ENCODE results near the gene CRYBB2. TPM values are rescaled to one million over a fixed set of nuclear protein-coding genes. Genes with fewer than 3 reads are reported as not detected.

CRYBB2 gene
- total and polyA plus RNA-seq, 4 donors: 0.08 to 0.10 TPM; not detected in 2

DNA sequence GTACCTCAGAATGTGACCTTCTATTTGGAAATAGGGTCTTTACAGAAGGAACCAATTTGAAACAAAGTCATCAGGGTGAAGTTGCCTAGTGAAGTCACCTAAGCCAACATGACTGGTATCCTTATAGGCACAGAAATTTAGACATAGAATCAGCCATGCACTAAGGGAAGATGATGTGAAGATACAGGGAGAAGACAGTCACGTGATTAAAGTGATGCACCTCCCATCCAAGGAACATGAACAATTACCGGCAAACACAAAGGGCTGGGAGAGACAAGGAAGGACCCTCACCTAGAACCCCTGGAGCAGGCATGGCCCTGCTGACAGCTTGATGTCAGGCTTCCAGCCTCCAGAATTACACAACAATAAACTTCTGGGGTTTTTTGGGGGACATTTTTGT is 3.2 kb upstream of the CRYBB2 start:
- H3K27ac ChIP-seq (ENCODE audit: low read depth in 1 of 2, low read length in 2 of 2): no peak overlapping the region
- no peak for DNase-seq (ENCODE audit: low spot score)
- H3K27me3 ChIP-seq (ENCODE audit: control insufficient read depth in 4 of 4, insufficient read depth in 4 of 4, low read length in 3 of 4): no peaks in the 10 kb centered on the region
- no peaks in the 10 kb centered on the region for H3K4me1 ChIP-seq (ENCODE audit: control insufficient read depth in 4 of 4, insufficient read depth in 4 of 4, low read length in 3 of 4)
- H3K9me3 ChIP-seq (ENCODE audit: control insufficient read depth in 4 of 4, low read length in 3 of 4): no peaks in the 10 kb centered on the region
- 81% methylated on average over 2 of the region's 2 CpGs for WGBS
- H3K4me3 ChIP-seq (ENCODE audit: low read depth in 1 of 3, low read length in 3 of 3): no peak overlapping the region
- no peak overlapping the region for H3K9ac ChIP-seq (ENCODE audit: low read depth in 1 of 2, low read length in 2 of 2)
- TF ChIP-seq, protein P1, sequence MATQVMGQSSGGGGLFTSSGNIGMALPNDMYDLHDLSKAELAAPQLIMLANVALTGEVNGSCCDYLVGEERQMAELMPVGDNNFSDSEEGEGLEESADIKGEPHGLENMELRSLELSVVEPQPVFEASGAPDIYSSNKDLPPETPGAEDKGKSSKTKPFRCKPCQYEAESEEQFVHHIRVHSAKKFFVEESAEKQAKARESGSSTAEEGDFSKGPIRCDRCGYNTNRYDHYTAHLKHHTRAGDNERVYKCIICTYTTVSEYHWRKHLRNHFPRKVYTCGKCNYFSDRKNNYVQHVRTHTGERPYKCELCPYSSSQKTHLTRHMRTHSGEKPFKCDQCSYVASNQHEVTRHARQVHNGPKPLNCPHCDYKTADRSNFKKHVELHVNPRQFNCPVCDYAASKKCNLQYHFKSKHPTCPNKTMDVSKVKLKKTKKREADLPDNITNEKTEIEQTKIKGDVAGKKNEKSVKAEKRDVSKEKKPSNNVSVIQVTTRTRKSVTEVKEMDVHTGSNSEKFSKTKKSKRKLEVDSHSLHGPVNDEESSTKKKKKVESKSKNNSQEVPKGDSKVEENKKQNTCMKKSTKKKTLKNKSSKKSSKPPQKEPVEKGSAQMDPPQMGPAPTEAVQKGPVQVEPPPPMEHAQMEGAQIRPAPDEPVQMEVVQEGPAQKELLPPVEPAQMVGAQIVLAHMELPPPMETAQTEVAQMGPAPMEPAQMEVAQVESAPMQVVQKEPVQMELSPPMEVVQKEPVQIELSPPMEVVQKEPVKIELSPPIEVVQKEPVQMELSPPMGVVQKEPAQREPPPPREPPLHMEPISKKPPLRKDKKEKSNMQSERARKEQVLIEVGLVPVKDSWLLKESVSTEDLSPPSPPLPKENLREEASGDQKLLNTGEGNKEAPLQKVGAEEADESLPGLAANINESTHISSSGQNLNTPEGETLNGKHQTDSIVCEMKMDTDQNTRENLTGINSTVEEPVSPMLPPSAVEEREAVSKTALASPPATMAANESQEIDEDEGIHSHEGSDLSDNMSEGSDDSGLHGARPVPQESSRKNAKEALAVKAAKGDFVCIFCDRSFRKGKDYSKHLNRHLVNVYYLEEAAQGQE (IDR thresholded peaks at IDR 0.05): no peak
- TF ChIP-seq SP1 (IDR thresholded peaks at IDR 0.05) (no peak), GABPA (IDR thresholded peaks at IDR 0.05 in 1 of 2, conservative IDR thresholded peaks at IDR 0.05 in 1 of 2) (no peak), EGR1 (IDR thresholded peaks at IDR 0.05; ENCODE audit: low read depth in 2 of 2) (no peak), FOXA1 (IDR thresholded peaks at IDR 0.05) (no peak), FOXA2 (IDR thresholded peaks at IDR 0.05) (no peak)
- H3K36me3 ChIP-seq (ENCODE audit: control insufficient read depth in 4 of 4, insufficient read depth in 3 of 4, low read depth in 1 of 4, low read length in 3 of 4): no peaks in the 10 kb centered on the region

DNA sequence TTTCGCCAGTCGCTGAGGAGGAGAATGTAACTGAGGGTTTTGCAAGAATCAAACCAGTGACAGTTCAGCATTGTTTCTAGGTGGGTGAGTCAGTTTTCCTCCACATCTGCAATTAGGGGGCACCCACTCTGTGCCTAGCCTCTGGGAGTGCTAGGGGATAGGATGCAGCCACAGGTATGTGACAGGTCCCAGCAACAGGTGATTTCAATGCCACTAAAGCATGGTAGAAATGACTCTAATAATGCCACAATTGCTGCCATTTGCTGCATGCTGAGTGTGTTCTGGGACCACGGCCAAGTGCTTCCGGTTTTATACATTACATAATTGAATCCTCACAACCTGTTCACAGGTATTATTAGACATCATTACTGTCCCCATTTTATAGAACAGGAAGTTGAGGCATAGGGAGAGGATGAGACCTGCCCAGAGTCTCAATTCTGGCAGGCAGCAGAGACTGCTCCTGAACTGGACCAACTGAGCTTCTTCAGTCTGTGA is 556 bp downstream of the CRYBB2 start:
- H3K27ac ChIP-seq (ENCODE audit: low read depth in 1 of 2, low read length in 2 of 2): no peak overlapping the region
- no peak for DNase-seq (ENCODE audit: low spot score)
- no peaks in the 10 kb centered on the region for H3K36me3 ChIP-seq (ENCODE audit: control insufficient read depth in 4 of 4, insufficient read depth in 3 of 4, low read depth in 1 of 4, low read length in 3 of 4)
- H3K27me3 ChIP-seq (ENCODE audit: control insufficient read depth in 4 of 4, insufficient read depth in 4 of 4, low read length in 3 of 4): no peaks in the 10 kb centered on the region
- no peaks in the 10 kb centered on the region for H3K9me3 ChIP-seq (ENCODE audit: control insufficient read depth in 4 of 4, low read length in 3 of 4)
- TF ChIP-seq FOXA1 (IDR thresholded peaks at IDR 0.05) (no peak), JUND (IDR thresholded peaks at IDR 0.05) (no peak), FOXA2 (IDR thresholded peaks at IDR 0.05) (no peak), SP1 (IDR thresholded peaks at IDR 0.05) (no peak), YY1 (IDR thresholded peaks at IDR 0.05) (no peak), HNF4A (conservative IDR thresholded peaks at IDR 0.05) (no peak), GABPA (IDR thresholded peaks at IDR 0.05 in 1 of 2, conservative IDR thresholded peaks at IDR 0.05 in 1 of 2) (no peak), HNF4G (IDR thresholded peaks at IDR 0.05) (no peak), EGR1 (IDR thresholded peaks at IDR 0.05; ENCODE audit: low read depth in 2 of 2) (no peak), NR2F2 (IDR thresholded peaks at IDR 0.05) (no peak), RAD21 (IDR thresholded peaks at IDR 0.05) (no peak), RXRA (IDR thresholded peaks at IDR 0.05) (no peak), TAF1 (conservative IDR thresholded peaks at IDR 0.05) (no peak)
- TF ChIP-seq, protein P2, sequence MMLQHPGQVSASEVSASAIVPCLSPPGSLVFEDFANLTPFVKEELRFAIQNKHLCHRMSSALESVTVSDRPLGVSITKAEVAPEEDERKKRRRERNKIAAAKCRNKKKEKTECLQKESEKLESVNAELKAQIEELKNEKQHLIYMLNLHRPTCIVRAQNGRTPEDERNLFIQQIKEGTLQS (IDR thresholded peaks at IDR 0.05): no peak
- TF ChIP-seq, protein P3, sequence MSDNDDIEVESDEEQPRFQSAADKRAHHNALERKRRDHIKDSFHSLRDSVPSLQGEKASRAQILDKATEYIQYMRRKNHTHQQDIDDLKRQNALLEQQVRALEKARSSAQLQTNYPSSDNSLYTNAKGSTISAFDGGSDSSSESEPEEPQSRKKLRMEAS (IDR thresholded peaks at IDR 0.05): no peak
- TF ChIP-seq, protein P4, sequence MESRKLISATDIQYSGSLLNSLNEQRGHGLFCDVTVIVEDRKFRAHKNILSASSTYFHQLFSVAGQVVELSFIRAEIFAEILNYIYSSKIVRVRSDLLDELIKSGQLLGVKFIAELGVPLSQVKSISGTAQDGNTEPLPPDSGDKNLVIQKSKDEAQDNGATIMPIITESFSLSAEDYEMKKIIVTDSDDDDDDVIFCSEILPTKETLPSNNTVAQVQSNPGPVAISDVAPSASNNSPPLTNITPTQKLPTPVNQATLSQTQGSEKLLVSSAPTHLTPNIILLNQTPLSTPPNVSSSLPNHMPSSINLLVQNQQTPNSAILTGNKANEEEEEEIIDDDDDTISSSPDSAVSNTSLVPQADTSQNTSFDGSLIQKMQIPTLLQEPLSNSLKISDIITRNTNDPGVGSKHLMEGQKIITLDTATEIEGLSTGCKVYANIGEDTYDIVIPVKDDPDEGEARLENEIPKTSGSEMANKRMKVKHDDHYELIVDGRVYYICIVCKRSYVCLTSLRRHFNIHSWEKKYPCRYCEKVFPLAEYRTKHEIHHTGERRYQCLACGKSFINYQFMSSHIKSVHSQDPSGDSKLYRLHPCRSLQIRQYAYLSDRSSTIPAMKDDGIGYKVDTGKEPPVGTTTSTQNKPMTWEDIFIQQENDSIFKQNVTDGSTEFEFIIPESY (IDR thresholded peaks at IDR 0.05): no peak
- TF ChIP-seq, protein P5, sequence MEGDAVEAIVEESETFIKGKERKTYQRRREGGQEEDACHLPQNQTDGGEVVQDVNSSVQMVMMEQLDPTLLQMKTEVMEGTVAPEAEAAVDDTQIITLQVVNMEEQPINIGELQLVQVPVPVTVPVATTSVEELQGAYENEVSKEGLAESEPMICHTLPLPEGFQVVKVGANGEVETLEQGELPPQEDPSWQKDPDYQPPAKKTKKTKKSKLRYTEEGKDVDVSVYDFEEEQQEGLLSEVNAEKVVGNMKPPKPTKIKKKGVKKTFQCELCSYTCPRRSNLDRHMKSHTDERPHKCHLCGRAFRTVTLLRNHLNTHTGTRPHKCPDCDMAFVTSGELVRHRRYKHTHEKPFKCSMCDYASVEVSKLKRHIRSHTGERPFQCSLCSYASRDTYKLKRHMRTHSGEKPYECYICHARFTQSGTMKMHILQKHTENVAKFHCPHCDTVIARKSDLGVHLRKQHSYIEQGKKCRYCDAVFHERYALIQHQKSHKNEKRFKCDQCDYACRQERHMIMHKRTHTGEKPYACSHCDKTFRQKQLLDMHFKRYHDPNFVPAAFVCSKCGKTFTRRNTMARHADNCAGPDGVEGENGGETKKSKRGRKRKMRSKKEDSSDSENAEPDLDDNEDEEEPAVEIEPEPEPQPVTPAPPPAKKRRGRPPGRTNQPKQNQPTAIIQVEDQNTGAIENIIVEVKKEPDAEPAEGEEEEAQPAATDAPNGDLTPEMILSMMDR (IDR thresholded peaks at IDR 0.05; ENCODE audit: low read depth, low read length, missing input control): no peak
- TF ChIP-seq, protein P1 (IDR thresholded peaks at IDR 0.05): no peak
- H3K4me3 ChIP-seq (ENCODE audit: low read depth in 1 of 3, low read length in 3 of 3): no peak overlapping the region
- no peaks in the 10 kb centered on the region for H3K4me1 ChIP-seq (ENCODE audit: control insufficient read depth in 4 of 4, insufficient read depth in 4 of 4, low read length in 3 of 4)
- H3K9ac ChIP-seq (ENCODE audit: low read depth in 1 of 2, low read length in 2 of 2): no peak overlapping the region
- 57% methylated on average over 4 of the region's 4 CpGs for whole genome bisulfite sequencing

All from liver (tissue), 9 donors.